Stomach smooth muscle (tissue), 2 donors: ENCODE data around the gene C3orf22.

Experiments
- H3K27ac ChIP-seq: one replicate; pipeline ENCODE4 v1.7.0; 2013; ENCODE audit warnings: mild to moderate bottlenecking, low read length, inconsistent platforms
- H3K27me3 ChIP-seq, 2 donors: one replicate each; pipeline ENCODE4 v1.7.0; 2013; ENCODE audit warnings: low read length in 2 of 2; ENCODE audit not compliant: insufficient read depth in 2 of 2, control insufficient read depth in 1 of 2
- H3K36me3 ChIP-seq, 2 donors: one replicate each; pipeline ENCODE4 v1.7.0; 2013; ENCODE audit warnings: low read length in 2 of 2; ENCODE audit not compliant: control insufficient read depth in 2 of 2, insufficient read depth in 2 of 2
- H3K4me1 ChIP-seq: one replicate; pipeline ENCODE4 v1.7.0; 2013; ENCODE audit warnings: low read length; ENCODE audit not compliant: control insufficient read depth, insufficient read depth
- H3K4me3 ChIP-seq, 2 donors: one replicate each; pipeline ENCODE4 v1.7.0; 2013; ENCODE audit warnings: low read length in 2 of 2
- H3K9ac ChIP-seq, 2 donors: one replicate each; pipeline ENCODE4 v1.7.0; 2013; ENCODE audit warnings: low read length in 2 of 2, mild to moderate bottlenecking in 1 of 2
- H3K9me3 ChIP-seq, 2 donors: one replicate each; pipeline ENCODE4 v1.7.0; 2013; ENCODE audit warnings: low read length in 2 of 2; ENCODE audit not compliant: control insufficient read depth in 2 of 2
- donor health status: healthy.
- donor health status: Pancreatic carcinoma.

Gene C3orf22

GRCh38 chr3:126541628-126542339, 16.9 kb downstream of the C3orf22 start:
- H3K4me3 ChIP-seq = no peak overlapping the region
- no peak overlapping the region for H3K27ac ChIP-seq
- no peak overlapping the region for H3K9ac ChIP-seq
- H3K27me3 ChIP-seq = peaks cover 21 to 25% of the 10 kb centered on the region in 2 donors
- no peaks in the 10 kb centered on the region for H3K9me3 ChIP-seq
- no peaks in the 10 kb centered on the region for H3K4me1 ChIP-seq
- H3K36me3 ChIP-seq = no peaks in the 10 kb centered on the region

GRCh38 chr3:126540951-126541627, 17.6 kb downstream of the C3orf22 start:
- Histone ChIP-seq H3K9ac (no peak overlapping the region), H3K9me3 (no peaks in the 10 kb centered on the region), H3K4me3 (no peak overlapping the region), H3K27me3 (peaks cover 25 to 30% of the 10 kb centered on the region in 2 donors), H3K27ac (no peak overlapping the region), H3K36me3 (no peaks in the 10 kb centered on the region), H3K4me1 (no peaks in the 10 kb centered on the region)

GRCh38 chr3:126540342-126540849, 18.3 kb downstream of the C3orf22 start:
- H3K36me3 ChIP-seq = no peaks in the 10 kb centered on the region
- H3K27me3 ChIP-seq = peaks cover 27 to 28% of the 10 kb centered on the region in 2 donors
- H3K27ac ChIP-seq = no peak overlapping the region

DNA sequence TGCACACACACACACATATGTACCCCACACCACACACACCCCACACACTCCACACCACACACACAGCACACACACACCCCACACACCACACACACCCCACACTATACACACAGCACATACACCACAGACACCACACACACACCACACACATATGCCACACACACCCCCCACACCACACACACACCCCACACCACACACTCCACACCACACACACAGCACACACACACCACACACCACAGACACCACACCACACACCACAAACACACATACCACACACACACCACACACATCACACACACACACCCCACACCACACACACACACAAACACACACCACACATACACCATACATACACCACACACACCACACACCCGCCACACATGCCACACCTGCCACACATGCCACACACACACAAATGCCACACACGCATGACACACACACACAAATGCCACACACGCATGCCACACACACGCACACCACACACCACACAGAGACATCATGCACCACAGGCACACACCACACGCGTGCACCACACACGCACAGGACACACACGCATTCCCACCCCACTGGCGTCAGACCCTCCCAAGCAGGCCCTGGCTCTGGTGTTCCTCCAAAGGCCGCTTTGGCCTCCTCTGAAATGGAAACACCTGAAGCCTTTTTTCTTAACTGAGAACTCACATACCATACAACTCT, 19.0 kb downstream of the C3orf22 start:
- no peaks in the 10 kb centered on the region for H3K9me3 ChIP-seq
- H3K9ac ChIP-seq = no peak overlapping the region
- no peaks in the 10 kb centered on the region for H3K4me1 ChIP-seq
- H3K27ac ChIP-seq = no peak overlapping the region
- H3K27me3 ChIP-seq = peaks cover 27 to 32% of the 10 kb centered on the region in 2 donors
- no peak overlapping the region for H3K4me3 ChIP-seq
- no peaks in the 10 kb centered on the region for H3K36me3 ChIP-seq

More at GRCh38 chr3:126540342-126540849, 18.3 kb downstream of the C3orf22 start:
- no peak overlapping the region for H3K9ac ChIP-seq
- H3K4me1 ChIP-seq = no peaks in the 10 kb centered on the region
- H3K4me3 ChIP-seq = no peak overlapping the region
- H3K9me3 ChIP-seq = no peaks in the 10 kb centered on the region

DNA sequence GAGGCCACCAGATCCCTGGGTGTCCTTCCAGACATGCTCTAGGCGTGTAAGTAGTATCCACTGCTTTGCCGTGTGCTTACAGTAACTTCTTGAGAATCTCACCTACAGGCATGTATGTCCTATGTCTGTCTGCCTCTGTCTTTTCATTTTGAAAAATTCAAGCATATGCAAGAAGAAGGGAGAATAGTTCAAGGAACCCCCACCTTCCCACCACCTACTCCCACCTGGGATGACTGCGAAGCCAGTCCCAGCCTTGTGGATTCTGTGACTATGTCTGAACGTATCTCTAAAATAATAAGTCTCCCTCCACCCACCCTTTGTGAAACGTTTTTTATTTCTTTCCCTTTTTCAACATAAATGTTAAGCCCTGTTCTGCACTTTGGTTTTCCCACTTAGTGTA, 19.8 kb downstream of the C3orf22 start:
- Histone ChIP-seq H3K27me3 (peaks cover 27 to 30% of the 10 kb centered on the region in 2 donors), H3K4me3 (no peak overlapping the region), H3K27ac (no peak overlapping the region), H3K9ac (no peak overlapping the region), H3K9me3 (no peaks in the 10 kb centered on the region), H3K36me3 (no peaks in the 10 kb centered on the region), H3K4me1 (no peaks in the 10 kb centered on the region)

GRCh38 chr3:126538316-126538715, 20.4 kb downstream of the C3orf22 start:
- H3K27me3 ChIP-seq = peaks cover 24 to 27% of the 10 kb centered on the region in 2 donors
- H3K4me3 ChIP-seq = no peak overlapping the region
- no peaks in the 10 kb centered on the region for H3K9me3 ChIP-seq
- H3K4me1 ChIP-seq = no peaks in the 10 kb centered on the region
- H3K36me3 ChIP-seq = no peaks in the 10 kb centered on the region
- H3K27ac ChIP-seq = no peak overlapping the region
- H3K9ac ChIP-seq = no peak overlapping the region

DNA sequence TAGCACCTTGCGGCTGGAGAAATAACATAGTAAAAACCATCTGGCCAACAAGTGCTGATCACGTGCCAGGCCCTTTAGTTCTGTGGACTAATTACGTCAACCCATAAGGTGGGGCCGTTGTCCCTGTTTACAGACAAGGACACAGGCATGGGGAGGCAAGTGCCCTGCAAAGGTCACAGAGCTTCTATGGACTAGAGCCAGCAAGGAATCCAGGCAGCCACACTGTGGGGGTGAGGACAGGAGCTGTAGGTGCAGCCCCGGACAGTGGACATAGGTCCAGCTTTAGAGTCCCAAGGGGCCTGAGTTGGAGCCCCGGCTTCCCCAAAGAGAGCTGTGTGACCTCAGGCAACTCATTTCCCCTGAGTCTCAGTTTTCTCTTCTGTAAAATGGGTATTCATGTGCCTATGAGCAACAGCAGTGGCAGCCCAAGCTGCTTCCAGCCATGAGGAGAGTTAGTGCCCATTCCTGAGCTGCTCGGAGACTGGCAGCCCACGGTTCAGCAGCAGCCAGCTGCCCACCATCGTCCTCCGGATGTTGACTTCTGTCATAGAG, 20.9 kb downstream of the C3orf22 start:
- H3K27me3 ChIP-seq = peaks cover 22 to 26% of the 10 kb centered on the region in 2 donors
- no peak overlapping the region for H3K27ac ChIP-seq
- no peak overlapping the region for H3K4me3 ChIP-seq
- H3K9ac ChIP-seq = no peak overlapping the region
- no peaks in the 10 kb centered on the region for H3K36me3 ChIP-seq
- H3K4me1 ChIP-seq = no peaks in the 10 kb centered on the region
- H3K9me3 ChIP-seq = no peaks in the 10 kb centered on the region

DNA sequence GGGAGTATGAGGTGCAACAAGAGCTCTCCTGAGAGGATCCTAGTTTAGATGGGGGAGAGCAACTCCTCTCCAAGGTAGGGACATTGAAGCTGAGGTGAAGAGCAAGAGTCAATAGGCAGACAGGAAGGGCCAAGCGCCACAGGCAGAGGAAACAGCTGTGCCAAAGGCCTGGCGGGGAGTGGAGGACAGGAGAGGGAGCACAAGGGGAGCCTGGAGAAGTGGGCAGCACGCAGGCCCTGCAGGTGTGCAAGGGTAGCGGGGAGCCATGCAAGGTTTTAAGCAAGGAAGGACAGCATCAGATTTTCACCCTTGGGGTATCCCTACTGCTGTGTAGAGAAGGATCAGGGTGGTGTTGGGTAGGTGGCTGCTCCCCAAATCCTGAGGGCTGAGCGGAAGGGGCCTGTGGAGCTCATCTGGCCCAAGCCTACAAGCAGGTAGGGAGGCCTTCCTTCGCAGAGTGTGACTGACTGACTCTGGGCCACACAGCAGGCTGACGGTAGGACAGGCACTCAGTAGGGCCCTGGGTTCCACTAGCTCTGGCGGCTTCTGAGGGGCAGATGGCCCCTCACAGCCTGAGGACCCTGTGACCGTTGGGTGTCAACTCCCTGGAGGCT, 21.5 kb downstream of the C3orf22 start:
- H3K27ac ChIP-seq = no peak overlapping the region
- H3K27me3 ChIP-seq = peaks cover 20 to 22% of the 10 kb centered on the region in 2 donors
- H3K9ac ChIP-seq = no peak overlapping the region
- no peak overlapping the region for H3K4me3 ChIP-seq
- no peaks in the 10 kb centered on the region for H3K4me1 ChIP-seq
- no peaks in the 10 kb centered on the region for H3K9me3 ChIP-seq
- no peaks in the 10 kb centered on the region for H3K36me3 ChIP-seq

GRCh38 chr3:126536126-126536525, 22.6 kb downstream of the C3orf22 start:
- Histone ChIP-seq H3K4me1 (no peaks in the 10 kb centered on the region), H3K9ac (no peak overlapping the region), H3K36me3 (no peaks in the 10 kb centered on the region), H3K27ac (no peak overlapping the region), H3K27me3 (peaks cover 10 to 22% of the 10 kb centered on the region in 2 donors), H3K9me3 (no peaks in the 10 kb centered on the region), H3K4me3 (no peak overlapping the region)

DNA sequence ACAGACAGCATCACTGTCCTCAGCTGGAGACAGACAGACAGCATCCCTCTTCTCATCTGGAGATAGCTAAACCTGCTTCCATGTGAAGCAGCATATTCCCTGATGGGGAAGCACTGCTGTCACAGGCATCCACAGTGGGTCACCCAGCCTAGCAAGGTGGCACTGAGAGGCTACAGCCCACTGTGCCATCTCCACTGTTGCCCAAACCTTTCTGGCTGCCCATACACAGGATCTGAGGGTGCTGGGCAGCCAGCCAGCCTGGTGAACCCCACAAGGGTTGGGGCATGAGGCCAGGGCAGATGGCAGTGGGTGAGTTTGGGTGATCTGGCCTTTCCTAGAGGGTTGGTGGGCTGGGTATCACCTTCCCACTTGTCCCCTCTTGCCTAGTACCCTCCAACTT, 23.1 kb downstream of the C3orf22 start:
- Histone ChIP-seq H3K27me3 (peaks cover 10 to 22% of the 10 kb centered on the region in 2 donors), H3K36me3 (no peaks in the 10 kb centered on the region), H3K27ac (no peak overlapping the region), H3K9me3 (no peaks in the 10 kb centered on the region), H3K4me1 (no peaks in the 10 kb centered on the region), H3K9ac (no peak overlapping the region), H3K4me3 (no peak overlapping the region)
